Stimulated activated CD4-positive, alpha-beta T cell treated with anti-CD3 and anti-CD28 coated beads, Interleukin-2, amount 100 ng/mL, for 24 hours (primary cell): ENCODE data around the gene SP4.

Source experiments
- DNase-seq, 2 donors: peaks; one replicate each; pipeline ENCODE4 v3.0.0-alpha.2; 2020

The SP4 gene

DNA sequence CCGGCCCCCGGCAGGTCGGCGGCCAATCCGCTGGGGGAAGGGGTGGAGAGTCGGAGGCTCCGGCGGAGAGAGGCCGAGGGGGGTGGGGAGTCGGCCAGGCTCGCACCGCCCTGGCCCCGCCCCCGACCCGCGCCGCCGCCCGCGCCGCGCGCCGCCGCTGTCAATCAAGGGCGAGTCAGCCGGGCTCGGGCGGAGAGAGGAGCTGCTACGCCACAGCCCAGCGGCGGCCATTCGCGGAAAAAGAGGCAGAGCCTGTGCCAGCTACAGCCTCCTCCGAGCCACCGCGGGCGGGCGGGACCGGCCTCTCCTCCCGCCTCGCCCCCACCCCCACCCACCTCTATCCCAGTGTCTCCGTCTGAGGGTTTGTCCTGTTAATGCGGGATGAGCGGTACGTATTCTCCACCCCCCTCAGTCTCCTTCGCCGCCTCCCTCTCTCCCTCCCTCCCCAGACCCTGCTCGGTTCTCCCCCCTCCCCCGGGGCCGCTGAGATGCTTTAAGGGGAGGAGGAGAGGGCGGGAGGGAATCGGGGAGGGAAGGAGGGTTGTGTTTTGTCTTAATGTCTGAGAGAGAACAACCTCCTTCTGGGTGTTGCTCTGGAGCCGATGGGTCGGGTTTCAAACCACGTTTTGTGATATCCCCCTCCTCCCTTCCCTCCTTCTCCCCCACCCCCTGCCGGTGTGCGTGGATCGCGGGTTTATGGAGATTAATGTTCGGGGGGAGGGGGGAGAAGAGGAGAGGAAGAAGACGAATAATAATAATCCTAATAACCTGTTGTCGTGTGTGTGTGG lies at the start of gene SP4:
Gene SP4 (plus strand): TSS at position 213 of the 788 bp plus-strand sequence. CDS start 169 bp downstream, at position 382.
- peak; percentile 95 for DNase-seq

- DNase-seq, result no peak
These were observed 44.4 kb upstream of the SP4 start for GRCh38 chr7:21383227-21384220.

DNA sequence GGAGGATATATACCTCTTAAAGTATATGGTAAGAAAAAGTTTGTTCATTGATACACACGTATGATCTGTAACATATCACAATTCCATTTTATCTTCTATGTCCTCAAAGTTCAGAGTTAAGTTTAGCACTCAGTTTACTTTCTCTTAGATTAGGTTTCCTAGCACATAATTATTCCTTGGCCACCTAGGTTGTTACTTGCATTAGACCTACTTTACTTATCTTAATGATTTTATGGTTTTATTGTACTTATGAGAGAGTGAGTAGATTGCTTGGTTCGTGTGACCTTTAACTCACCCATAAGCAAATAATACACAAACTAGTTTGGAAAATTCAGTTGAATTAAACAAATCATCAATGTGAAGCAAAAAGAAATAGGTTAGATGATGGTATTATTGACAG lies 33.9 kb upstream of the SP4 start:
- DNase-seq, result no peak

- no peak for DNase-seq
These were observed 25.9 kb upstream of the SP4 start for GRCh38 chr7:21401944-21402343.

DNA sequence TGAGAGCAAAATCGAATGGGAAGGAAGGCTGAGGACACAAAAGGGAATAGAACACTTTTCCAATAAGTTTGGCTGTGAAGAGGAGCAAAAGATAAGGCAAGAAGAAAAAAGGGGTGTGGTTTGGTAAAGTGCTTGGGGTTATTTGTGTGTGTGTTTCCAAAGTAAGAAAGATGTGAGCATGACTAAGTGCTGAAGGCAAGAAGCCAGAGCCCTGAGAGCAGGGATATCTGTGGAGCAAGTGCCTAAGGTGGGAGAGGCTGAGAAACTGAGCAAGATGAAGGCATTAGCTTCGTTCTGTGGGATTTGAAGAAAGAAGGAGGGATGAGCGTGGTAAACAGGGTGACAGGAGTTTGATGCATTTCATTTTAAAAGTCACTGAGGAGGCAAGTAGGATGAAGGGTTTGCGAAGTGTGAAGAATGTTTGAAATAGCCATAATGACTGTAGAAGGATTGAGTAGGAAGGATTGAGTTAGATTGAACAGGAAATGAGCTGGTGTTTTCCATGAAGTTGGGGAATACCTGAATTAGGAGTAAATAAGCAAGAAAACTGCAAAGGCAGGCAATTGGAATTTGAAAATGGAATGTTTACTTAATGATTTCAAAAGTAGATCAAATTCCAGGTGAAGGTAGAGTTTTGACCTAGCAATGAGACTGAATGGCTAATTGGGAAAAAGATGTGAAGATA lies 19.9 kb upstream of the SP4 start:
- DNase-seq, result no peak

GRCh38 chr7:21408481-21408820 lies 19.4 kb upstream of the SP4 start:
- DNase-seq, result no peak

GRCh38 chr7:21412410-21412851 lies 15.5 kb upstream of the SP4 start:
- DNase-seq, result no peak

- DNase-seq, result no peak
These were observed 14.9 kb upstream of the SP4 start for GRCh38 chr7:21412957-21413356.

DNA sequence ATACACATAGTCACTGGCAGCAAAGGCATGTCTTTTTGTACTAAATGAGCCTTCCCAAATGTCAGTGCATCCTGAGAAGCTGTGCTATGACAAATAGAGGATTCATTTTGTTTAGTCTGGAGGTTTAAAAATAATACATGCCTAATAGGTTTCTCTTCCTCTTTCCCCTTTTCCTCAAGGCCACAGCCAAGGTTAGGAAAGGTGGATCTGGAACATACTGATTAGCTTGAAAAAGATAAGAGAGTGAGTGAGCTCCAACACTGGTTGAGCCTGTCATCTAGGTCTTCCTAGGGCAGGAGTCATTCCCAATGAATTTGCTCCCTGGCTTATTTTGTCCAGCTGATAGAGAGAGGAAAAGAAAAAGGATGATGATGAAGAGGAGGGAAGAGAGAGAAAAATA lies 14.4 kb upstream of the SP4 start:
- no peak for DNase-seq

DNA sequence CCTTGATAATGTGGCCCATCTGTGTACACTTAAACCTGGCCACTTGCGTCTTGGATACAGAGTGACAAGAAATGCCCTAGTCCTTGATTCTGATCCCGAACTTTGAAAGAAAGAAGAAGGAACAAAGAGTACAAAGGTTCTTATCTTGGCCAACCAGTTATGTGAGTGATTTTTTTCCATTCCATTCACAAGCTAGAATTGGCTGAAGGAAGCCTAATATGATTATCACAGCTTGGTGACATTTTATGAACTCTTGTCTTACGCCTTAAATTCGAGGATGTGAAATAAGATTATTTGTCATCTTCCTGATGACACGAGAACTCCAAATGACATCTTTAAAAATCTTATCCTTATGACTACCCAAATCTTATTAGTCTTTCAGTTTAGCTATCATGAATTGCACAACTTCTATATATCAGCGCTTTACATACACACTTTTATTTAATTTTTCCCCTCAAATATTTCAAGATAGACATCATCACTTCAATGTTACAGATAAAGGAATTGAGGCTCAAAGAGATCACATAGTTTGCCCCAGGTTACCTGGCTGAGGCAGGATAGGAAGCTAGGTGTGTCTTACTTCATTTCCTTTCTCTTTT lies 13.0 kb upstream of the SP4 start:
- no peak for DNase-seq

GRCh38 chr7:21417647-21418046 lies 10.2 kb upstream of the SP4 start:
- no peak for DNase-seq

DNA sequence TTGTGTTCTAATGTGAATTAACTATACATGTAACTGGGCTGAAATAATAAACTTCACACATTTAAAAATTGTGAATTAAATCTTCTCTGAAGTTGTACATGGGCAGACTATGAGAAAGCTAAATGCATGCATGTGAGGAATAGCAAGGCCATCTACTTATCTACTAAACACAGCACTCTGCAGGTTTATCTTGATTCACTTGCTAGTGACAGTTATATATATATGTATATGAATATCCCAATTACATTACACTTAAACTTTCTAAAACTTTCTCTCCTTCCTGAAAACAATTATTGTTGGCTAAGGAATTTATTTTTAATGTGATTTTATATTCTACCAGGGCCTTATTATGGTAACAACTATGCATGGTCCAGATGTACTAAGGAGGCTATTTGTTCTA lies 5.1 kb upstream of the SP4 start:
- DNase-seq, result no peak

DNA sequence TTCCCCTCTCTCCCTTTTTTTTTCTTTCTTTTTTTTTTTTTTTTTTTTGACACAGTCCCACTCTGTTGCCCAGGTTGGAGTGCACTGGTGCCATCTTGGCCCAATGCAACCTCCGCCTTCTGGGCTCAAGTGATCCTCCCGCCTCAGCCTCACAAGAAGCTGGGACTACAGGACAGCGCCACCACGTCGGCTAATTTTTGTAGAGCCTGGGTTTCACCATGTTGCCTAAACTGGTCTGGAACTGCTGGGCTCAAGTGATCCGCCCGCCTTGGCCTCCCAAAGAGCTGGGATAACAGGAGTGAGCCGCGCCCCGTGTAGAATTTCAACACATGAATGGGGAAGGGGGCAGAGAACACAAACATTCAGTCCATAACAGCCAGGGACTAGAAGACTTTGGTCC lies 2.6 kb upstream of the SP4 start:
- no peak for DNase-seq

DNA sequence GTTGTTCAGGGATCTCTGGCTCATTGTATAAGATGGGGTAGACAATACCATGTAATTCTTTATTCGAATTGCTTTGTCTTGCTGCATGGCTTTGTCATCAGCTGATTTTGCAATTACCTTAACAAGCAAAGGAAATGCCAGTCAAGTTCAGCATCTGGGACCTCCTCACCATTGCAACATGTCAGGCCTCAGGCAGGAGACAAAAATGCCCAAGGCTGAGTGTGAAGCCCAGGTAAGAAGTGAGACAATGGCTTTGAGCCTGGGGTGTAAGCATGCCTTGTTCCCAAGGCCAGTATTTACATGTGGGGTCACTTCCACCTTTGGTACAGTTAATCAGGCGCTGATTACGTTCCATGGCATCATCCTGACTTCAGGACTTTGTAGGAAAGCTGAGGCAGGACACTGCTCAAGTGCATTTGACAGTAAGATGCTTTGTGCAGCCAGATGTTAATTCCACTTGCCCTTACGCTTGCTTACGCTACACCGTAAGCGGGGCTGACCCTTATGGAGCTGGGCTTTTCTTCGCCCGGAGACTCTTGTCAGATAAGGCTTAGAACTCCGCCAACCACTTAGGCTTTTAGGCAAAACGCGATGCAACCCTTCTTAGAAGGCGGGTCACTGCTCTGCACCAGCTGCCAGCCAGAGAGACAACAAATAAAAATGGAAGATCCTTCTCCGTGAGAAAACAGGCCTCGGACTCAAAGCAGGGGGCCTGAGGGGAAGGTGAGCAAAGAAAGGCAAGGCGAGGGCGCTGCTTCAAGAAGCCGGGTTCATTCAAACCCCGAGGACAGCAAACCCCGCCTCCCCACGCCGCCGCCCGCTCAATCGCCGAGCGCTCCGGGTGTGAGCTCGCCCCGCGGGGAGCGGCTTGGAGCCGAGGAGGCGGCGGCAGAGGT lies 1.3 kb upstream of the SP4 start:
- no peak for DNase-seq

GRCh38 chr7:21427182-21427870 lies 557 bp upstream of the SP4 start:
- DNase-seq, result peak; percentile 99

DNA sequence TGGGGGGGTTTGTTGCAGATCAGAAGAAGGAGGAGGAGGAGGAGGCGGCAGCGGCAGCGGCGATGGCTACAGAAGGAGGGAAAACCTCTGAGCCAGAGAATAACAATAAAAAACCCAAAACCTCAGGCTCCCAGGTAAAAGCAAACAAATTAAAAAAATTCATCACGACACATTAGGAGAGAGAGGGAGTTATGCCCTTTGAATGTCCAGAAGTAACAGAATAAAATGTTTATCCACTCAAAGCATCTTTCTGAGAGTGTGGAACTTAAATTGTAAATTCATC lies 717 bp downstream of the SP4 start:
- no peak for DNase-seq

DNA sequence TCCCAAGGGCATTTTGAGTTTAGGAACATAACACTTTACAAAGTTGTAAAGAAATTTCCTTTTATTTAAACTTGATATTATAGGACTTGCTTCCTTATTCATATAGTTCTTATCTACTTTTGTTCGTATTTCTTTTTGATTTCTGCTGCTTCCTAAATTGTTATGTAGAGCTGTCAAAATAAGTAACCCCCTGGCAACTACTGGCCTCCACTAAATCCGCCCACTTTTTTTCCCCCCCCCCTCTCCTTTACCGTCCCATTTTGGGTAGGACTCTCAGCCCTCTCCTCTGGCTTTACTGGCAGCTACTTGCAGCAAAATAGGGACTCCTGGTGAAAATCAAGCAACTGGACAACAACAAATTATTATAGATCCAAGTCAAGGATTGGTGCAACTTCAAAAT lies 1.1 kb downstream of the SP4 start:
- no peak for DNase-seq

DNA sequence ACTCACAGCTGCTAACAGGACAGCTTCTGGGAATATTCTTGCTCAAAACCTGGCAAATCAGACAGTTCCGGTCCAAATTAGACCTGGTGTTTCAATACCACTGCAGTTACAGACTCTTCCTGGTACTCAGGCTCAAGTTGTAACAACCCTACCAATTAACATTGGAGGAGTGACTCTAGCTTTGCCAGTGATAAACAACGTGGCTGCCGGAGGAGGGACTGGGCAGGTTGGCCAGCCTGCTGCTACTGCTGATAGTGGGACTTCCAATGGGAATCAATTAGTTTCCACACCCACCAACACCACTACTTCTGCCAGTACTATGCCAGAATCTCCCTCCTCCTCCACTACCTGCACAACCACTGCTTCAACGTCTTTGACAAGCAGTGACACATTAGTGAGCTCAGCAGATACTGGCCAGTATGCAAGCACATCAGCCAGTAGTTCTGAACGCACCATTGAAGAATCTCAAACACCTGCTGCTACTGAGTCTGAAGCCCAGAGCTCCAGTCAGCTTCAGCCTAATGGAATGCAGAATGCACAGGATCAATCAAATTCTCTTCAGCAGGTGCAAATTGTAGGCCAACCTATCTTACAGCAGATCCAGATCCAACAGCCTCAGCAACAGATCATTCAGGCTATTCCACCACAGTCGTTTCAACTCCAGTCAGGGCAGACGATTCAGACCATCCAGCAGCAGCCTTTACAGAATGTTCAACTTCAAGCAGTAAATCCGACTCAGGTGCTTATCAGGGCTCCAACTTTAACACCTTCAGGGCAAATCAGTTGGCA lies 2.1 kb downstream of the SP4 start:
- DNase-seq, result no peak

- no peak for DNase-seq
These were observed 2.7 kb downstream of the SP4 start for GRCh38 chr7:21430575-21430954.

DNA sequence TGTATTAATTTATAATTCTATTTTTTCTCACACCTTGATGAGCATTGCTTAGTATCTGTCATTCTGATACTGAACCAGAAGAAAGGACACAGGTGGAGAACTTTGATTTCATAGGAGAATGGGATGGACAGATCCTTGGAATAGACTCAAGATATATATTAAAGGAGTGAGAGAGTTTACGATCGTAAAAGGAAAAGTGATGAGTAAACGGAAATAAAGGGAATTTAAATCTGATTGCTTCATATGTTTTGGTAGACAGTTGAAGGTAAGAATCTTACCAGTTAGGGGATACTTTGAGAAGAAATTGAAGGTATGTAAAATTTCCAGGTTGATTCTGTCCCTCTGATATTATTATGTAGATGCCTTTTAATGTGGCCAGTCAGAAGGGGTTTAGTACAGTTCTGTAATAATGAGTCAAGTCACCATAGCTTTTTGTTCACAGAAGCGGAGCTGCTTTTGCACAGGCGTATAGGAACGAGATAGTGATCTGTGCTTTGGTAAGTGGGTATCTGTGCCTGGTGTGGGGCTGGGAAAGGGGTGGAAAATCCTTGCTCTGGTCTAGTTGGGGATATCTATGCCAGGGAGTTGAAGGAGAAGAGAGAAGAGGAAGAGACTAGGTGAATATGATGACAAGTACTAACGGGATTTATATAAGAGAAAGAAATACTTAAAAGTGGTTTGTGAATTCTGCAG lies 15.4 kb downstream of the SP4 start:
- no peak for DNase-seq
